ENCODE results near the gene PSTPIP1. TPM values are rescaled to one million over a fixed set of nuclear protein-coding genes. Genes with fewer than 3 reads are reported as not detected.

The PSTPIP1 gene
- total and polyA plus RNA-seq, 2 of the 8 experiments (the other 6 are each of a cell fraction or from before 2014, with no cell fraction given) = 1.6 to 1.8 TPM

DNA sequence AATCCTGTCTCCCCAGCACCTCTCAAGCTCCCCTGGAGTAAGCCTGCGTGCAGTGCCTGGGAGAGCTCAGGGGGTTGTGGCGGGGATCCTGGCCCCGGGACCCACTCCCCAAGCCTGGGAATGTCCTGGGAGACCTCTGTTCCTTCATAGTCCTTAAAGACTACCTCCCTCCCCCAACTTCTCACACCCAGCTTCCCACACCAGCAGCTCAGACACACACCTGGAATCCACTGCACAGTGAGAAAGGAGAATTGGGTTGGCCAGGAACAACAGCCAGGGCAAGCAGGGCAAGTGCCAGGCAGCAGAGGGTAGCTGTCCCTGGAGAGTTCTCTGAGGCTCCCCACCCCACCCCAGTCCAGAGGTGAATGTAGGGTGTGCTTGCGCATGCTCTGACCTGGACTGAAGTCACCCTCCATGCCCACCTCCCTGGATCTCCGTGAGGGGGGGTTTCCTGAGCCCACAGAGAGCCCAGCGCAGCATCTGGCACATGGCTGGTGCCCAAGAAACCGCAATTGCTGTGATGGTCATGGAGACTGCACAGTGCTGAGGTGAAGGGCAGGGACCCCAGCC is 22.2 kb downstream of the PSTPIP1 start:
- no peak overlapping the region for H4K5ac ChIP-seq (ENCODE audit: insufficient read length, low read depth, low read length)
- H2BK120ac ChIP-seq (replicated peaks; ENCODE audit: low read depth, low read length) = no peak overlapping the region
- no peak overlapping the region for H4K91ac ChIP-seq (replicated peaks; ENCODE audit: insufficient read length, low read length)
- H2BK12ac ChIP-seq (ENCODE audit: low read depth, low read length) = no peak overlapping the region
- no peak for DNase-seq (ENCODE audit: low read depth in 1 of 2, low spot score in 2 of 2)
- ChIA-PET POLR2A (ENCODE audit: partially characterized antibody) (no interaction called here), CTCF (ENCODE audit: partially characterized antibody) (interaction anchor here (0.9 to 3.3 kb wide), 5 partner anchors 10 to 826 kb away, joined by 3 to 17 read pairs (median 5); no protein-coding TSS in a partner anchor)
- H2BK5ac ChIP-seq (ENCODE audit: low read depth, low read length) = no peak overlapping the region
- H3K23me2 ChIP-seq (ENCODE audit: low read depth, low read length) = peaks cover 3% of the 10 kb centered on the region; the same call in 1 of the 2 replicates
- 94% methylated on average over 7 of the region's 7 CpGs; no CpG with 5 or more reads in 1 of the 2 experiments for WGBS, 2 experiments (ENCODE audit: extremely low coverage in 1 of 2, insufficient coverage in 1 of 2, insufficient read length in 1 of 2, insufficient replicate concordance in 2 of 2, low coverage in 1 of 2, low lambda C conversion rate in 2 of 2, missing lambda C conversion rate in 1 of 2)
- H2BK15ac ChIP-seq (ENCODE audit: low read length) = no peak overlapping the region
- H2AK5ac ChIP-seq (ENCODE audit: low read depth, low read length) = no peak overlapping the region
- no peaks in the 10 kb centered on the region for H3K27me3 ChIP-seq (replicated peaks in 1 of 4; ENCODE audit: control insufficient read depth in 3 of 4, extremely low read depth in 1 of 4, insufficient read depth in 3 of 4, low read length in 3 of 4)
- H3K14ac ChIP-seq (ENCODE audit: insufficient read length) = no peak overlapping the region
- H3K4me1 ChIP-seq (replicated peaks in 1 of 4; ENCODE audit: control insufficient read depth in 3 of 4, insufficient read depth in 4 of 4, low read length in 3 of 4) = peaks cover 0 to 4% (median 0%) of the 10 kb centered on the region in 4 experiments; a peak in 1 of 7 replicates
- H2BK20ac ChIP-seq (ENCODE audit: low read length) = no peak overlapping the region
- no peak overlapping the region for H3K4me2 ChIP-seq (ENCODE audit: insufficient read depth in 1 of 2, low read depth in 2 of 2, low read length in 2 of 2)
- no peak overlapping the region for H3K4me3 ChIP-seq (ENCODE audit: extremely low read depth in 1 of 4, insufficient read depth in 2 of 4, low read depth in 3 of 4, low read length in 4 of 4)
- no peak overlapping the region for H3K56ac ChIP-seq (replicated peaks; ENCODE audit: insufficient read length, low read depth, low read length)
- H2AFZ ChIP-seq (ENCODE audit: low read length) = no peak overlapping the region
- H3K4ac ChIP-seq (replicated peaks; ENCODE audit: insufficient read length, low read depth, low read length) = no peak overlapping the region
- H3K27ac ChIP-seq (ENCODE audit: low read depth, low read length) = no peak overlapping the region
- H4K8ac ChIP-seq (ENCODE audit: extremely low read depth, insufficient read depth, low read length) = no peak overlapping the region
- H3K36me3 ChIP-seq (ENCODE audit: control insufficient read depth in 2 of 4, insufficient read depth in 4 of 4, low read length in 3 of 4) = no peaks in the 10 kb centered on the region
- no peaks in the 10 kb centered on the region for H3K9me3 ChIP-seq (ENCODE audit: insufficient read depth in 2 of 2, low read depth in 1 of 2, low read length in 1 of 2)
- H4K20me1 ChIP-seq (replicated peaks in 1 of 2; ENCODE audit: control insufficient read depth in 1 of 2, insufficient read depth in 2 of 2, low read length in 2 of 2) = no peaks in the 10 kb centered on the region
- FAIRE-seq = no peak
- no peaks in the 10 kb centered on the region for H3K79me1 ChIP-seq (ENCODE audit: low read depth, low read length)
- no peaks in the 10 kb centered on the region for H3K79me2 ChIP-seq (ENCODE audit: control insufficient read depth in 1 of 2, insufficient read depth in 2 of 2, low read length in 2 of 2)
- no peak overlapping the region for H3K23ac ChIP-seq (ENCODE audit: insufficient read length)
- no peak overlapping the region for H3K9ac ChIP-seq (replicated peaks in 1 of 4; ENCODE audit: extremely low read depth in 1 of 4, low read depth in 3 of 4, low read length in 3 of 4)
- H3K18ac ChIP-seq (ENCODE audit: extremely low read depth, low read length) = no peak overlapping the region
- no peak for TF ChIP-seq TAF7 (optimal IDR thresholded peaks at IDR 0.05; ENCODE audit: borderline replicate concordance, low read depth, low read length)
- no peak for TF ChIP-seq KDM5A (IDR thresholded peaks at IDR 0.05; ENCODE audit: low read length)
- TF ChIP-seq, protein P1, sequence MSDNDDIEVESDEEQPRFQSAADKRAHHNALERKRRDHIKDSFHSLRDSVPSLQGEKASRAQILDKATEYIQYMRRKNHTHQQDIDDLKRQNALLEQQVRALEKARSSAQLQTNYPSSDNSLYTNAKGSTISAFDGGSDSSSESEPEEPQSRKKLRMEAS (IDR thresholded peaks at IDR 0.05) = no peak
- no peak for TF ChIP-seq SIRT6 (IDR thresholded peaks at IDR 0.05; ENCODE audit: low read length)
- TF ChIP-seq MAFK (IDR thresholded peaks at IDR 0.05; ENCODE audit: low read depth, low read length) = no peak
- TF ChIP-seq BRCA1 (IDR thresholded peaks at IDR 0.05; ENCODE audit: low read depth, low read length) = no peak
- TF ChIP-seq JUND (IDR thresholded peaks at IDR 0.05; ENCODE audit: low read length) = no peak
- TF ChIP-seq POLR2A (IDR thresholded peaks at IDR 0.05; ENCODE audit: control extremely low read depth in 1 of 2, low read depth in 2 of 2, low read length in 2 of 2) = no peak
- TF ChIP-seq TEAD4 (IDR thresholded peaks at IDR 0.05; ENCODE audit: low read depth, low read length) = no peak
- no peak for TF ChIP-seq EP300 (IDR thresholded peaks at IDR 0.05; ENCODE audit: borderline replicate concordance in 1 of 2, low read depth in 2 of 2, low read length in 2 of 2)
- no peak for TF ChIP-seq SUZ12 (IDR thresholded peaks at IDR 0.05; ENCODE audit: low read length)
- no peak for TF ChIP-seq GTF2F1 (IDR thresholded peaks at IDR 0.05; ENCODE audit: borderline replicate concordance, low read depth, low read length)
